ENCODE measurements around the gene JAZF1.

The JAZF1 gene

DNA sequence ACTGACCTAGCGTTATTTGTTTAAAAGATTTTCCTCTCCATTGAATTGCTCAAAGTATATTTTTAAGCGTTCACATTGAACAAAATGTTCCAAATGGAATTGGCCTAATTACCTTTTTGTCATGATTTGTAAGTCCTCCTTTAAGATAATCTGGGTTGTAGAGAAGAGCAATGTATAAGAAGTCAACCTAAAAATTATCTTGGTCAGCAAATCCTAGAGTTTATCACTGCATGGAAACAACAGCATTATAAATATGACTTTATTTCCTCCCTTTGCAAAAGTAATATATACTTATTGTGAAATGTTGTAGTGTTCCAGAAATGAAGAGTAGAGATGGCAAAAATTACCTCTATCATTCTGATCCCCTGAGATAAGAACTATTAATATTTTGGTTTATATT is 381.4 kb downstream of the JAZF1 start:
- Histone ChIP-seq H2AFZ (ENCODE audit: low read depth) (no peak overlapping the region), H3K27ac (no peak overlapping the region), H4K20me1 (ENCODE audit: insufficient read depth) (no peaks in the 10 kb centered on the region), H3K36me3 (ENCODE audit: insufficient read depth) (no peaks in the 10 kb centered on the region), H3K79me2 (ENCODE audit: insufficient read depth, low read depth) (no peaks in the 10 kb centered on the region), H3K4me2 (no peak overlapping the region), H3K4me1 (ENCODE audit: low read depth, poor library complexity, severe bottlenecking) (no peaks in the 10 kb centered on the region), H3K4me3 (IDR thresholded peaks at IDR 0.05; ENCODE audit: insufficient read depth, low read depth, low read length) (no peak overlapping the region), H3K9ac (no peak overlapping the region), H3K27me3 (ENCODE audit: insufficient read depth, low read depth) (no peaks in the 10 kb centered on the region)
- no peak for TF ChIP-seq CTCF (conservative IDR thresholded peaks at IDR 0.05; ENCODE audit: low read depth, low read length)

- H3K79me2 ChIP-seq (ENCODE audit: insufficient read depth, low read depth), result no peaks in the 10 kb centered on the region
- TF ChIP-seq CTCF (conservative IDR thresholded peaks at IDR 0.05; ENCODE audit: low read depth, low read length), result no peak
- H3K27me3 ChIP-seq (ENCODE audit: insufficient read depth, low read depth), result no peaks in the 10 kb centered on the region
- no peak overlapping the region for H3K9ac ChIP-seq
- H3K4me1 ChIP-seq (ENCODE audit: low read depth, poor library complexity, severe bottlenecking), result no peaks in the 10 kb centered on the region
- H3K4me3 ChIP-seq (IDR thresholded peaks at IDR 0.05; ENCODE audit: insufficient read depth, low read depth, low read length), result no peak overlapping the region
- no peaks in the 10 kb centered on the region for H3K36me3 ChIP-seq (ENCODE audit: insufficient read depth)
- no peak overlapping the region for H2AFZ ChIP-seq (ENCODE audit: low read depth)
- no peak overlapping the region for H3K4me2 ChIP-seq
- no peak overlapping the region for H3K27ac ChIP-seq
- no peaks in the 10 kb centered on the region for H4K20me1 ChIP-seq (ENCODE audit: insufficient read depth)
Observed at GRCh38 chr7:27795977-27796376, 384.6 kb downstream of the JAZF1 start.

GRCh38 chr7:27793780-27794179 is 386.8 kb downstream of the JAZF1 start:
- Histone ChIP-seq H2AFZ (ENCODE audit: low read depth) (no peak overlapping the region), H3K4me3 (IDR thresholded peaks at IDR 0.05; ENCODE audit: insufficient read depth, low read depth, low read length) (no peak overlapping the region), H3K27ac (no peak overlapping the region), H3K36me3 (ENCODE audit: insufficient read depth) (no peaks in the 10 kb centered on the region), H3K79me2 (ENCODE audit: insufficient read depth, low read depth) (no peaks in the 10 kb centered on the region), H3K4me2 (no peak overlapping the region), H3K27me3 (ENCODE audit: insufficient read depth, low read depth) (no peaks in the 10 kb centered on the region), H3K9ac (no peak overlapping the region), H4K20me1 (ENCODE audit: insufficient read depth) (no peaks in the 10 kb centered on the region), H3K4me1 (ENCODE audit: low read depth, poor library complexity, severe bottlenecking) (no peaks in the 10 kb centered on the region)
- no peak for TF ChIP-seq CTCF (conservative IDR thresholded peaks at IDR 0.05; ENCODE audit: low read depth, low read length)

DNA sequence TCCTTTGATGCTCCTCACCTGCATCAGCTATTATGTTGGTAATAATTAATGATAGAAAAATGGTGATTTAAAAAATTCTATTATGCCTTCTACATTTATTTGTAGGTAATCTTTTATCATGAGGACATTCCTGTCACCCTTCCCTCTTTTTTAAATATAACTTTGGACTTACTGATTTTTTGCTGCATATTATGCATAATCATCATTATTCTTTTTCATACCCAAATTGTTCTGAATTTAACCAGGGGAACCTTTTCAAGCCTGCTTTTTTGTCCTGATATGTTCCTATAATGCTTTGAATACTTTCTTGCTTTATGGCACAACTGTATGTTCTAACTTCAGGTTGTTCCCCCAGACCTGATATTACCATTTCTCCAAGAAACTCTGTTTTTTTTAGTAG is 392.2 kb downstream of the JAZF1 start:
- no peak for TF ChIP-seq CTCF (conservative IDR thresholded peaks at IDR 0.05; ENCODE audit: low read depth, low read length)
- H3K36me3 ChIP-seq (ENCODE audit: insufficient read depth), result 0 out of 2 replicates have a peak, but pooled peaks cover 4% of the 10 kb centered on the region

More for the DNA sequence above, 392.2 kb downstream of the JAZF1 start:
- H3K27me3 ChIP-seq (ENCODE audit: insufficient read depth, low read depth), result no peaks in the 10 kb centered on the region
- H3K4me1 ChIP-seq (ENCODE audit: low read depth, poor library complexity, severe bottlenecking), result peaks cover 8% of the 10 kb centered on the region
- H3K4me3 ChIP-seq (IDR thresholded peaks at IDR 0.05; ENCODE audit: insufficient read depth, low read depth, low read length), result no peak overlapping the region
- H4K20me1 ChIP-seq (ENCODE audit: insufficient read depth), result no peaks in the 10 kb centered on the region
- no peak overlapping the region for H3K27ac ChIP-seq
- H3K9ac ChIP-seq, result no peak overlapping the region
- H2AFZ ChIP-seq (ENCODE audit: low read depth), result no peak overlapping the region
- no peak overlapping the region for H3K4me2 ChIP-seq
- no peaks in the 10 kb centered on the region for H3K79me2 ChIP-seq (ENCODE audit: insufficient read depth, low read depth)
